HS-5 (cell line): ENCODE data around the gene RTCA.
"Not testable (repeated sequence)": the region's sequence is repeated elsewhere in the genome, so short reads cannot be mapped to it uniquely, and the experiment has no call there.

Experiments used
- DNase-seq: peaks from one replicate; pipeline ENCODE4 v3.0.0-alpha.2; 2012; ENCODE audit warnings: low read depth

RTCA gene

GRCh38 chr1:100265931-100266740, at the start of gene RTCA:
RTCA (plus strand) TSS chr1:100266216; CDS start chr1:100266376, 160 bp downstream.
- DNase-seq = peak; percentile 85

GRCh38 chr1:100217834-100218233, 48.2 kb upstream of the RTCA start:
- DNase-seq = no peak

- no peak for DNase-seq
These were observed 46.6 kb upstream of the RTCA start for GRCh38 chr1:100219457-100219856.

- DNase-seq = no peak
These were observed 46.1 kb upstream of the RTCA start for GRCh38 chr1:100219883-100220282.

GRCh38 chr1:100222428-100222827, 43.6 kb upstream of the RTCA start:
- no peak for DNase-seq

GRCh38 chr1:100229681-100230443, 36.2 kb upstream of the RTCA start:
- DNase-seq = no peak

- no peak for DNase-seq
These were observed 35.3 kb upstream of the RTCA start for GRCh38 chr1:100230765-100231164.

GRCh38 chr1:100231721-100232120, 34.3 kb upstream of the RTCA start:
- no peak for DNase-seq

GRCh38 chr1:100232156-100232555, 33.9 kb upstream of the RTCA start:
- no peak for DNase-seq

- not testable (repeated sequence) for DNase-seq
These were observed 32.5 kb upstream of the RTCA start for GRCh38 chr1:100233566-100233965.

GRCh38 chr1:100234432-100234831, 31.6 kb upstream of the RTCA start:
- DNase-seq = no peak

- no peak for DNase-seq
These were observed 28.9 kb upstream of the RTCA start for GRCh38 chr1:100237091-100237490.

- no peak for DNase-seq
These were observed 26.1 kb upstream of the RTCA start for GRCh38 chr1:100239961-100240360.

- no peak for DNase-seq
These were observed 25.4 kb upstream of the RTCA start for GRCh38 chr1:100240631-100241030.

- DNase-seq = no peak
These were observed 19.3 kb upstream of the RTCA start for GRCh38 chr1:100246738-100247137.

GRCh38 chr1:100249155-100249536, 16.9 kb upstream of the RTCA start:
- DNase-seq = no peak

GRCh38 chr1:100249537-100250257, 16.3 kb upstream of the RTCA start, which contains the start of gene DBT:
DBT (minus strand) TSS chr1:100249834; CDS start chr1:100249820, 14 bp downstream.
- DNase-seq = peak; percentile 70

- DNase-seq = no peak
These were observed 15.8 kb upstream of the RTCA start for GRCh38 chr1:100250264-100250663.

GRCh38 chr1:100250807-100251206, 15.2 kb upstream of the RTCA start:
- no peak for DNase-seq

- no peak for DNase-seq
These were observed 13.1 kb upstream of the RTCA start for GRCh38 chr1:100252901-100253300.

- DNase-seq = no peak
These were observed 12.5 kb upstream of the RTCA start for GRCh38 chr1:100253552-100253951.

- DNase-seq = not testable (repeated sequence)
These were observed 9.7 kb upstream of the RTCA start for GRCh38 chr1:100256273-100256672.

GRCh38 chr1:100258427-100258826, 7.6 kb upstream of the RTCA start:
- DNase-seq = not testable (repeated sequence)
